Peyer's patch (tissue), 4 donors: ENCODE measurements around the gene PCYT1A.
A peak's percentile ranks its signal among the peaks of the same experiment; 100 is the strongest.

ENCODE experiments used
- POLR2A ChIP-seq, 2 donors: fragments of 450-650 bp; IDR thresholded peaks; one replicate each; pipeline ENCODE4 v1.5.1; 2017; ENCODE audit warnings: antibody characterized with exemption in 2 of 2, mild to moderate bottlenecking in 2 of 2, moderate library complexity in 2 of 2
- TF ChIP-seq, protein P1 (sequence below), 6 experiments: fragments of 450-650 bp in 4 of 6; fragments of 200-600 bp in 2 of 6; sonication (generic) in 1 of 6; IDR thresholded peaks; one replicate each; pipeline ENCODE4 v1.5.1; 2017 to 2019; ENCODE audit warnings: antibody characterized with exemption in 6 of 6, mild to moderate bottlenecking in 3 of 6, moderate library complexity in 1 of 6

DNA sequence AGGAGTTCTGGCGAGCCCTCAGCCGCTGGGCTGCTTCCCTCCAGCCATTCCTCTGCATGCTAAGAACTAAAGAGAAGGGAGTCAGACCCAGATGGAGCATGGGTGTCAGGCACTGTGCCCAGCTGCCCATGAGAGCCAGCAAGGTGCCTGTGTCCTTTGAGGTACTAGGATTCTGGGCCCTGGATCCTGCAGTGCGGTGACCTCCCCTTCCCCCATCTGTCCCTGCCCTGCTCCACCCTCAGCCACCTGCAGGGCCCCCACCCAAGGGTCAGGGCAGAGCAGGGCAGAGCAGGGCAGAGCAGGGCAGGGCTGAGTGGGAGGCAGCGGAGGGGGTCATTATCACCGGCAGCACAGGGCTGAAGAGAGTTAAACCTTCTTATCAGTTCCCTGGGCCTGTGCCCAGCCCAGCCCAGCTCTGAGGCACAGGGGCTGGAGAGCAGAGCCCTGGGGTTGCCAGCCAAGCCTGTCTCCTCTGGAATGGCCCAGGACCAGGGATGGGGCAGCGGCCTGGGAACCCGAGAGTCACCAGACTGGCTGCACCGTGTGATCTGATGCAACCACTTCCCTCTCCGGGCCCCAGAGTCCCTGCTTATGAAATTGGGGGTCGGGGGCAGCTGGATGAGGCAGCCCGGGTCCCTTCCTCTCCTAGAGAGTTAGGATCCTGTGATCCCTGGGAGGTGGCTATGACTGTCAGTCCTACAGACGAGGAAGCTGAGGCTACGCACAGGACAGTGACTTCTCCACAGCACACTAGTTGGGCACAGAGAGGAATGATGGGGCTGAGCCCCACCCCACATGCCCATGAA lies 93.6 kb downstream of the PCYT1A start:
- TF ChIP-seq, protein P1, sequence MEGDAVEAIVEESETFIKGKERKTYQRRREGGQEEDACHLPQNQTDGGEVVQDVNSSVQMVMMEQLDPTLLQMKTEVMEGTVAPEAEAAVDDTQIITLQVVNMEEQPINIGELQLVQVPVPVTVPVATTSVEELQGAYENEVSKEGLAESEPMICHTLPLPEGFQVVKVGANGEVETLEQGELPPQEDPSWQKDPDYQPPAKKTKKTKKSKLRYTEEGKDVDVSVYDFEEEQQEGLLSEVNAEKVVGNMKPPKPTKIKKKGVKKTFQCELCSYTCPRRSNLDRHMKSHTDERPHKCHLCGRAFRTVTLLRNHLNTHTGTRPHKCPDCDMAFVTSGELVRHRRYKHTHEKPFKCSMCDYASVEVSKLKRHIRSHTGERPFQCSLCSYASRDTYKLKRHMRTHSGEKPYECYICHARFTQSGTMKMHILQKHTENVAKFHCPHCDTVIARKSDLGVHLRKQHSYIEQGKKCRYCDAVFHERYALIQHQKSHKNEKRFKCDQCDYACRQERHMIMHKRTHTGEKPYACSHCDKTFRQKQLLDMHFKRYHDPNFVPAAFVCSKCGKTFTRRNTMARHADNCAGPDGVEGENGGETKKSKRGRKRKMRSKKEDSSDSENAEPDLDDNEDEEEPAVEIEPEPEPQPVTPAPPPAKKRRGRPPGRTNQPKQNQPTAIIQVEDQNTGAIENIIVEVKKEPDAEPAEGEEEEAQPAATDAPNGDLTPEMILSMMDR (IDR thresholded peaks at IDR 0.05), result peak in 3 of 6 experiments; percentile 41 to 43 (median 43)
- peak in 1 of 2 donors; percentile 46 for TF ChIP-seq POLR2A (IDR thresholded peaks at IDR 0.05)
